H9 (cell line): Measurements from ENCODE around the gene MAL. TPM values are rescaled to one million over a fixed set of nuclear protein-coding genes. Genes with fewer than 3 reads are reported as not detected.

Experiments used
- DNase-seq: peaks from one replicate; pipeline ENCODE4 v3.0.0-alpha.2; 2017
- H2AFZ ChIP-seq: one replicate; pipeline ENCODE4 v1.6.1; 2013; ENCODE audit warnings: mild to moderate bottlenecking, low read length, control low read depth, moderate library complexity
- H2AK5ac ChIP-seq: 2 replicates; pipeline ENCODE4 v1.6.1; 2013; ENCODE audit warnings: low read length, control low read depth, mixed read lengths; ENCODE audit not compliant: insufficient read length
- H2BK120ac ChIP-seq: one replicate; pipeline ENCODE4 v1.6.1; 2013; ENCODE audit warnings: low read depth, mild to moderate bottlenecking, low read length, control low read depth, inconsistent platforms; ENCODE audit not compliant: poor library complexity, severe bottlenecking
- H2BK12ac ChIP-seq: 2 replicates; pipeline ENCODE4 v1.6.1; 2013; ENCODE audit warnings: low read length, control low read depth, mixed read lengths, low read depth; ENCODE audit not compliant: insufficient read length
- H2BK15ac ChIP-seq: 2 replicates; pipeline ENCODE4 v1.6.1; 2013; ENCODE audit warnings: low read depth, low read length, control low read depth
- H2BK20ac ChIP-seq: one replicate; pipeline ENCODE4 v1.6.1; 2013; ENCODE audit warnings: low read depth, mild to moderate bottlenecking, low read length, control low read depth, inconsistent platforms; ENCODE audit not compliant: poor library complexity, severe bottlenecking
- H2BK5ac ChIP-seq: 2 replicates; pipeline ENCODE4 v1.6.1; 2013; ENCODE audit warnings: low read length, control low read depth, mixed read lengths; ENCODE audit not compliant: insufficient read length
- H3K14ac ChIP-seq: 2 replicates; pipeline ENCODE4 v1.6.1; 2013; ENCODE audit warnings: low read length, control low read depth; ENCODE audit not compliant: insufficient read depth
- H3K18ac ChIP-seq: 2 replicates; pipeline ENCODE4 v1.6.1; 2013; ENCODE audit warnings: low read depth, mild to moderate bottlenecking, mixed read lengths, low read length, control low read depth; ENCODE audit not compliant: insufficient read length
- H3K23ac ChIP-seq: 2 replicates; pipeline ENCODE4 v1.6.1; 2013; ENCODE audit warnings: low read length, control low read depth, mixed read lengths, low read depth; ENCODE audit not compliant: insufficient read length
- H3K23me2 ChIP-seq: 2 replicates; pipeline ENCODE4 v1.6.1; 2013; ENCODE audit warnings: low read depth, mild to moderate bottlenecking, mixed read lengths, low read length, control low read depth; ENCODE audit not compliant: insufficient read length, poor library complexity, severe bottlenecking
- H3K27ac ChIP-seq: 2 replicates; pipeline ENCODE4 v1.5.1; 2013; ENCODE audit warnings: low read length, control low read depth, mixed read lengths, low read depth; ENCODE audit not compliant: insufficient read length
- H3K27me3 ChIP-seq: 2 replicates; pipeline ENCODE4 v1.6.1; 2013; ENCODE audit warnings: low read length, control low read depth, inconsistent platforms; ENCODE audit not compliant: insufficient read depth
- H3K4ac ChIP-seq: 2 replicates; pipeline ENCODE4 v1.6.1; 2013; ENCODE audit warnings: low read depth, mild to moderate bottlenecking, control low read depth, inconsistent platforms, low read length, moderate library complexity
- H3K4me1 ChIP-seq: 2 replicates; pipeline ENCODE4 v1.6.1; 2013; ENCODE audit warnings: low read length, control low read depth, inconsistent platforms; ENCODE audit not compliant: insufficient read depth
- H3K4me2 ChIP-seq: 2 replicates; pipeline ENCODE4 v1.6.1; 2013; ENCODE audit warnings: low read length, control low read depth, mixed read lengths; ENCODE audit not compliant: insufficient read length, insufficient read depth
- H3K56ac ChIP-seq: 2 replicates; pipeline ENCODE4 v1.6.1; 2013; ENCODE audit warnings: low read depth, mild to moderate bottlenecking, mixed read lengths, low read length, control low read depth; ENCODE audit not compliant: insufficient read length
- H3K79me1 ChIP-seq: 2 replicates; pipeline ENCODE4 v1.6.1; 2013; ENCODE audit warnings: low read depth, mild to moderate bottlenecking, moderate library complexity, low read length, control low read depth, inconsistent platforms; ENCODE audit not compliant: insufficient read depth, poor library complexity, severe bottlenecking
- H3K79me2 ChIP-seq: 2 replicates; pipeline ENCODE4 v1.6.1; 2013; ENCODE audit warnings: low read length, control low read depth, inconsistent platforms; ENCODE audit not compliant: insufficient read depth
- H3K9ac ChIP-seq: 2 replicates; pipeline ENCODE4 v1.6.1; 2013; ENCODE audit warnings: low read length, control low read depth, mixed read lengths; ENCODE audit not compliant: insufficient read length; ENCODE audit errors: extremely low read depth
- H3K9me3 ChIP-seq: one replicate; pipeline ENCODE4 v1.6.1; 2013; ENCODE audit warnings: low read depth, low read length, inconsistent platforms; ENCODE audit not compliant: control insufficient read depth
- H3T11ph ChIP-seq: one replicate; pipeline ENCODE4 v1.6.1; 2013; ENCODE audit warnings: mild to moderate bottlenecking, low read length, control low read depth, inconsistent platforms
- H4K20me1 ChIP-seq: one replicate; pipeline ENCODE4 v1.6.1; 2013; ENCODE audit not compliant: control insufficient read depth, insufficient read length, insufficient read depth
- H4K5ac ChIP-seq: 2 replicates; pipeline ENCODE4 v1.6.1; 2013; ENCODE audit warnings: low read depth, mild to moderate bottlenecking, mixed read lengths, low read length, control low read depth; ENCODE audit not compliant: insufficient read length
- H4K8ac ChIP-seq: replicated peaks from 2 replicates; pipeline ENCODE4 v1.6.1; 2013; ENCODE audit warnings: low read length, control low read depth, mixed read lengths, low read depth; ENCODE audit not compliant: insufficient read length
- H4K91ac ChIP-seq: 2 replicates; pipeline ENCODE4 v1.6.1; 2013; ENCODE audit warnings: low read depth, mild to moderate bottlenecking, moderate library complexity, mixed read lengths, low read length, control low read depth; ENCODE audit not compliant: insufficient read length
- H3K27ac Mint-ChIP-seq, 3 experiments: 2 replicates in 2 of 3; 3 replicates in 1 of 3; pipeline ENCODE4 v1.8.0; 2020 to 2021; ENCODE audit warnings: mixed read lengths in 3 of 3, mild to moderate bottlenecking in 1 of 3, moderate library complexity in 1 of 3
- H3K27me3 Mint-ChIP-seq: 2 replicates; pipeline ENCODE4 v1.8.0; 2021; ENCODE audit warnings: low read depth, mild to moderate bottlenecking, moderate library complexity, mixed read lengths
- H3K36me3 Mint-ChIP-seq, 3 experiments: 2 replicates in 2 of 3; 3 replicates in 1 of 3; pipeline ENCODE4 v1.8.0; 2020 to 2021; ENCODE audit warnings: low read depth in 3 of 3, mixed read lengths in 3 of 3; ENCODE audit not compliant: insufficient read depth in 1 of 3
- H3K4me1 Mint-ChIP-seq, 2 experiments: 2 replicates each; pipeline ENCODE4 v1.8.0; 2020; ENCODE audit warnings: mixed read lengths in 2 of 2
- H3K4me3 Mint-ChIP-seq, 2 experiments: 2 replicates in 1 of 2; 3 replicates in 1 of 2; pipeline ENCODE4 v1.8.0; 2020 to 2021; ENCODE audit warnings: mild to moderate bottlenecking in 2 of 2, mixed read lengths in 2 of 2, moderate library complexity in 1 of 2
- H3K9me3 Mint-ChIP-seq, 2 experiments: 2 replicates in 1 of 2; 3 replicates in 1 of 2; pipeline ENCODE4 v1.8.0; 2020; ENCODE audit warnings: mild to moderate bottlenecking in 2 of 2, mixed read lengths in 2 of 2, moderate library complexity in 1 of 2
- WGBS: extraction: QIAGEN DNeasy Blood & Tissue Kit; methylation state at CpG from one replicate; pipeline ENCODE4 v1.1.7; 2013; ENCODE audit warnings: missing lambda C conversion rate, low lambda C conversion rate, mixed read lengths; ENCODE audit not compliant: insufficient read length; ENCODE audit errors: extremely low coverage; 5-methylcytosine and 5-hydroxymethylcytosine counted together
- total RNA-seq: library from RNA; stranded (reverse); gene quantifications from 2 replicates; pipeline ENCODE4 v1.2.1, GENCODE V29; 2021
- TF ChIP-seq, protein P1 (sequence below): fragments of 200-600 bp; sonication (generic); conservative IDR thresholded peaks from 3 replicates; pipeline ENCODE4 v1.8.0; 2021; ENCODE audit warnings: antibody characterized with exemption, mild to moderate bottlenecking

MAL gene
- total RNA-seq, 1 experiment from 2014 or later, result not detected

DNA sequence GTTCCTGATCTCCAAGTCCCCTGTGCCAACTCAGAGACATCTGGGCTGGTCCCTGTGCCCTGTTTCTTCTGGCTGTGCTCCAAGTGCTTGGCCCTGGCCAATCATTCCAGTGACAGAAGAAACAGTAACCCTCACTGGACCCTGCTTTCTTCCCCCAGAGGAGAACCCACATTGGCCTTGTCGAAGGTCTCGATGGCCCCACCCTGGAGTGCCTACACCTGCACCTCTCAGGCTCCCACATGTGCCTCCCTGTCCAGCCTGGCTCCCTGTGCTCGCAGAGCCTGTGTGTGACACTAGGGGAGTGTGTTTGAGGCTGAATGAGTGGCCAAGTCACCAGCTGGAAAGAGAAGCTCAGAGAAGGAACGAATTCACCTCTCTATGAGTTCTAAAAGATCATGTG lies 5.9 kb upstream of the MAL start:
- Histone ChIP-seq H3K27ac (no peak overlapping the region), H3K27me3 (peaks cover 11% of the 10 kb centered on the region; the same call in 1 of the 2 replicates), H2BK5ac (no peak overlapping the region), H2BK20ac (no peak overlapping the region), H3K23ac (no peak overlapping the region), H2AFZ (no peak overlapping the region), H4K20me1 (no peaks in the 10 kb centered on the region), H2BK120ac (no peak overlapping the region), H3K4me2 (no peak overlapping the region), H2BK12ac (no peak overlapping the region), H4K91ac (no peak overlapping the region), H2BK15ac (no peak overlapping the region), H3K79me2 (no peaks in the 10 kb centered on the region), H3K9ac (no peak overlapping the region), H3T11ph (no peak overlapping the region), H3K56ac (no peak overlapping the region), H3K14ac (no peak overlapping the region), H3K79me1 (no peaks in the 10 kb centered on the region), H3K18ac (no peak overlapping the region), H3K9me3 (no peaks in the 10 kb centered on the region), H3K4me1 (peaks cover 4% of the 10 kb centered on the region; the same call in 1 of the 2 replicates), H4K5ac (no peak overlapping the region), H4K8ac (no peak overlapping the region), H2AK5ac (no peak overlapping the region), H3K4ac (no peak overlapping the region), H3K23me2 (no peaks in the 10 kb centered on the region)
- Mint-ChIP-seq H3K4me3 (no peak overlapping the region), H3K9me3 (no peaks in the 10 kb centered on the region), H3K27me3 (peaks cover 58% of the 10 kb centered on the region), H3K4me1 (peaks cover 29 to 42% of the 10 kb centered on the region in 2 experiments), H3K27ac (no peak overlapping the region; a peak in 1 of 7 replicates), H3K36me3 (no peaks in the 10 kb centered on the region; a peak in 1 of 7 replicates)
- no CpG with 5 or more reads among the region's 4 CpGs for WGBS
- TF ChIP-seq, protein P1, sequence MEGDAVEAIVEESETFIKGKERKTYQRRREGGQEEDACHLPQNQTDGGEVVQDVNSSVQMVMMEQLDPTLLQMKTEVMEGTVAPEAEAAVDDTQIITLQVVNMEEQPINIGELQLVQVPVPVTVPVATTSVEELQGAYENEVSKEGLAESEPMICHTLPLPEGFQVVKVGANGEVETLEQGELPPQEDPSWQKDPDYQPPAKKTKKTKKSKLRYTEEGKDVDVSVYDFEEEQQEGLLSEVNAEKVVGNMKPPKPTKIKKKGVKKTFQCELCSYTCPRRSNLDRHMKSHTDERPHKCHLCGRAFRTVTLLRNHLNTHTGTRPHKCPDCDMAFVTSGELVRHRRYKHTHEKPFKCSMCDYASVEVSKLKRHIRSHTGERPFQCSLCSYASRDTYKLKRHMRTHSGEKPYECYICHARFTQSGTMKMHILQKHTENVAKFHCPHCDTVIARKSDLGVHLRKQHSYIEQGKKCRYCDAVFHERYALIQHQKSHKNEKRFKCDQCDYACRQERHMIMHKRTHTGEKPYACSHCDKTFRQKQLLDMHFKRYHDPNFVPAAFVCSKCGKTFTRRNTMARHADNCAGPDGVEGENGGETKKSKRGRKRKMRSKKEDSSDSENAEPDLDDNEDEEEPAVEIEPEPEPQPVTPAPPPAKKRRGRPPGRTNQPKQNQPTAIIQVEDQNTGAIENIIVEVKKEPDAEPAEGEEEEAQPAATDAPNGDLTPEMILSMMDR, result no peak
- DNase-seq, result no peak
